GM18951 (cell line): ENCODE measurements around the gene SEPTIN1.
"Not testable (repeated sequence)": the region's sequence is repeated elsewhere in the genome, so short reads cannot be mapped to it uniquely, and the experiment has no call there.

Experiments
- POLR2A ChIP-seq: IDR thresholded peaks from 4 replicates; pipeline ENCODE4 v1.6.1; 2011; ENCODE audit warnings: mild to moderate bottlenecking; ENCODE audit not compliant: insufficient read length, insufficient read depth; ENCODE audit errors: extremely low read depth
- in situ Hi-C: fragments of 300-500 bp; cut with MboI; formaldehyde crosslinking; loops from one replicate; pipeline ENCODE4 v1.12.0; 2022; ENCODE audit warnings: low sequenced_read_pairs, mixed read lengths, inconsistent platforms; ENCODE audit not compliant: unreplicated experiment

The SEPTIN1 gene

DNA sequence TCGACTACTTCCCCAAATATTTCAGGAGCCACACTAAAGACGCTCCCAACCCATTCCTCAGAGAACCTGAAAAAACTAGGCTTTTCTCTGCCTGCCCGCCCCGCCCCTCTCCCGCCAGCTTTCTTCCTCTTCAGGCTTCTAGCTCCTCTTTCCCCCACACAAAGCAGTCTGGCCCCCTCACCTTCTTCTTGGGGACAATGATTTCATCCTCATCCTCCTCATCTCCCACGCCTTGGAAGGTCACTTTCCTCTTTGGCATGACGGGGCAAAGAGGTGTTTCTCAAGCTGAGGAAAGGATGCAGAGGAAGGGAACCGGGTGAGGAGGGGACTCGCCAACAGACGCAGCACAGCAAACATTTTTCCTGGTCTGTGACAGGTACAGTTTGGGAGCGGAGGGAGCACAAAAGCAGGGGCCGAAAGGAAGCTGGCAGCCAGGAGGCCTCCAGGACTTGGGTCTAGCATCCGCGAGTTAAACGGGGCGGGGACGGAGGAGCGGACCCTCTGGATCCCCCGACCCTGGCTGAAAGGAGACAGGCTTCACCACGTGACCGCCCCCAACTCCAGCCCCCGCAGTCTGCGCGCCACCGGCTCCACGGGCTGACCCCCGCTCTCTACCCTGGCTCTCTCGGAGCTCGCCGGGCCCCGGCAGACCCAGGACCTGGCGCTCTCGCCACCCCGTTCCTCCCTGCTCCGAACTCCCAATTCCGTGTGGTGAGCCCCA is 27.8 kb downstream of the SEPTIN1 start:
- no peak for TF ChIP-seq POLR2A
- in situ Hi-C loops: no loop called here

DNA sequence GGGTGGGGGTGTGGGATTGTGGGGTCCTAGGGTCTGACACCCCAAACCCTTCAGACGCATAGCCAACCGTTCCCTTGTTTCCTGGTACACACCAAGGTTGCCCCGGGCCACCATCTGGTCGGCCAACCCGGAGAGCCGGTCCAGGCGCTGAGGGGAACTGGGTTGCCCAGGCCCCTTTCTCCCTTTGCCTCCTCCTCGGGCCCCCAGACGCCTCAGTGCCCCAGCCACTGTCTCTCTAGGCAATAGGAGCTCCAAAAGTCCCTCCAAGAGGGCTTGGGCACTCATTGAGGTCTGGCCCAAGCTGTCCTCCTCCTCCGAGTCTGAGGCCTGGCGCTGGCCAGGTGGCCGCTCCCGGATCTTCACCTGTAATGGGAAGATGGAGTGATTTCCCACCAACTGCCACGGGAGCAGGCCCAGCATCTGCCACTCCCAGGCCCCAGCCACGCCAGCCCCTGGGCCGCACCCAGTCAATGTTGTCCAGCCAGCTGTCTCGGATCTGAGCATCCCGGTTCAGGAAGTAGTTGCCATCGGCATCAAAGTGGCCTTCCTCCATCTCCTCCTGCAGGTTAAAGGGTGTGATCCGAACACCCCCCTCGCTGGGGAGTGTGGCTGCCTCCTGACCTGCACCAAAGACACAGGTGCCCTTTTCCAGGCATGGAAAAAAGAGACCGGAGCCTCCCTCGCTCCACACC is 28.8 kb downstream of the SEPTIN1 start:
- no peak for TF ChIP-seq POLR2A
- in situ Hi-C loops: no loop called here

DNA sequence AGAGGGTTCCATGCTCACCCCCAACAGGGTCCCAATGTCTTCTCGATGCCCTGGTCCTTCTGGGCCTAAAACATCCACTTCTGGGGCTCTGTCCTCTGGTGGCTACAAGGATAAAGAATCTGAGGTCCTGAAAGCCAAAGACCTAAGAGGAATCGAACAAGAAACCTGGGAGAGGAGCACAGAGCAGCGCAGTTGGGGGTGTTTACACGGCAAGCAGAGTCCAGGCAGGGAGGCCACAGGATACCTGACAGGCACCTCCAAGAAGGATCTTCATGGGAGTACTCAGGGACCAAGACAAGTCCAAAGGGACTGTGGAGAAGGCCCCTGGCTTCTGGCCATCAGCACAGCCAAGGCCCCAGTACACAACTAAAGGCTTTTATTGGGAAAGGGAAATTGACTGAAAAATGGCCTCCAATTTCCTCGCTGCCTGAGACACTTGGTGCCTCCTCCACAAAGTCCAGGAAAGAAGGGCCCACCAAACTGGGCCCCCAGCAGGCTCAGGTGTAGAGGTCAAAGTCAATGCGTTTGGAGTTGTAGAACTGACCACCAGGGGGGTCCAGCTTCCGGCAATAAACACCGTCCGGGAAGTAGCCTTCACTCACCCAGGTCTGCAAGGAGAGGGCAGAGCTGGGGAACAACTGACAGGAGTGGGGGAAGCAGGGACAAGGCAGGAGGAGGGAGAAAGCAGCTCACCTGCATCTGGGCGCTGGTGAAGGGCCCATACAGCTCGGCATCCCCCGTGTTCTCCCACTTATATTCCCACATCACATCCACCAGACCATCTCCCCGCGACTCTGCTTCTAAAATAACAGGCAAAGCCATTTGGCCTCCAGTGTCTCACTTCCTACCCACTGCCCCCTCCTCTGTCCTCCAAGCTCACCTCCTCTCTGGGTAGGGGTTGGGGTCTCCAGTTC is 29.6 kb downstream of the SEPTIN1 start:
- in situ Hi-C loops: no loop called here
- no peak for TF ChIP-seq POLR2A

DNA sequence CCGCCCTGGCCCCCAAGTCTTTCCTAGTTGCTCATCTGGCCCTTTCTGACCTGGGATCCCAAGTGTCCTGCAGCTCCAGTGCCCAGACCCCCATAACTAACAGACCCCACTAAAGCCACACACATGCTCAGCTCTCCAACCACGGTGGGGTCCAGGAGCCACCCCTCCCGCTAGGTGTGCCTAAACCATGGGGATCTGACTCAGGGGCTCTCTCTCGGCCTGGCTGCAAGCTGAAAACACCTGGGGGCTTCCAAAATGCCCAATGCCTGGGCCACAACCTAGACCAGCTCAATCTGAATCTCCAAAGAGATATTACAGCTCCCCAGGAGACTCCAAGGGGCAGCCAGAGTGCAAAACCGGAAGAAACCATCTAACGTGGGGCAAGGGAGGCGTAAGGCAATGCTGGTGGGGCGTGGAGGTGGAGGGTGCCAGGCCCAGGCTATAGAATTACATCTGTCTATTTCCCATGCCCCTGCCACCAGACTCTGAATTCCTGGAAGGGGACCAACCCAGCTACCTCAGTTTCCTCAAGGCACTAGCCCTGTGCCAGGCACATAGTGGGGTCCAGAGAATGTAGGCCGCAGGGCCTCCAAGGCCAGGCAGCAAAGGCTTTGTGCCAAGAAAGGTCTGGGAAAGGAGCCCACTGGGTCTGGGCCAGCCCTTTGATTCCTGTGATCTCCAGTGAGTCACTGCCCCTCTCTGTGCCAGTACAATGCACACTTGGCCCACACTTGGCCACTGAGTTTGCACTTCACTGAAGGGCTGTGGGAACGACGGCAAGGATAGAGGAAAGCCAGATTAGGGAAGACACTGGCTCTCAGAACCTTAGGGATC is 30.6 kb downstream of the SEPTIN1 start:
- in situ Hi-C loops: no loop called here
- TF ChIP-seq POLR2A: no peak

DNA sequence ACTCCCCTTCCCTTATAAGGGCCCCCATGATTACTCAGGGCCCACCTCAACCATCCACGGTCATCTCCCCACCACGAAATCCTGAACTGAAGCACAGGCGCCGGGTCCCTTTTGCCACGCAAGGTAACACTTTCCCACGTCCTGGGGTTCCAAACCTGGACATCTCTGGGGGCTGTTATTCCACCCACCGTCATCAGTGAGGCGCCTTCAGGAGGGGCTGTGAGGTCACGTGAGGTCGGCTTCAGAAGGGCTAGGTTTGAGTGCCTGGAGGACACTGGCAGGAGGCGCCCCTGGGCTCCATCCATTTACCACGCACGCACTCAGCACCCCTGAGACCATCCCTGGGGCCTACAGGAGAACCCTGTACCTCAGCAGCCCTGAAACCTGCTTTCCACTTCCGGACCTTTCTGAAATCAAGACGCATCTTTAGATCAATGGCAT is 31.3 kb downstream of the SEPTIN1 start:
- in situ Hi-C loops: no loop called here
- TF ChIP-seq POLR2A: no peak

DNA sequence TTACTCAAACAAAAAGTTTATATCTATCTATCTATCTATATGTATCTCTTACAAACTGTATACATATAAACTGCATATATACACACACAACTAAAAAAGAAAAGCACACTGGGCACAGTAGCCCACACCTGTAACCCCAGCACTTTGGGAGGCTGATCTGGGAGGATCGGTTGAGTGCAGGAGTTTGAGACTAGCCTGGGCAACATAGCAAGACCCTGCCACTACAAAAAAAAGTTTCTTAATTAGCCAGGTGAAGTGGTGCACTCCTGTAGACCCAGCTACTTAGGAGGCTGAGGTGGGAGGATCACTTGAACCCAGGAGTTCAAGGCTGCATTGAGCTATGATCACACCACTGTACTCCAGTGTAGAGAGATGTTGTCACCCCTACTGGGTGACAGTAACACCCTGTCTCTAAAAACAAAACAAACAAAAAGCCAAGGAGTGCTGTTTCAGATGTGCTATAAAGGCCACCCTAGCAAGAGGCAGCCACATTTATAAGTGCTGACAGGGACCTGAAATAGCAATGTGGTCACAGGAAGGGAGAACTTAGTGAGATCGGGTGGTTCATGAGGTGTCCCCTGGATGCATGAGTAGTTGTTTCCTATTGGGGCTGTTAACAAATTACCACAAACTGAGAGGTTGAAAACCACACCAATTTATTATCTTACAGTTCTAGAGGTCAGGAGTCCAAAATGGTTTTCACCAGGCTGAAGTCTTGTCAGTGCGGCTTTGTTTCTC is 32.1 kb downstream of the SEPTIN1 start:
- in situ Hi-C loops: no loop called here
- no peak for TF ChIP-seq POLR2A

DNA sequence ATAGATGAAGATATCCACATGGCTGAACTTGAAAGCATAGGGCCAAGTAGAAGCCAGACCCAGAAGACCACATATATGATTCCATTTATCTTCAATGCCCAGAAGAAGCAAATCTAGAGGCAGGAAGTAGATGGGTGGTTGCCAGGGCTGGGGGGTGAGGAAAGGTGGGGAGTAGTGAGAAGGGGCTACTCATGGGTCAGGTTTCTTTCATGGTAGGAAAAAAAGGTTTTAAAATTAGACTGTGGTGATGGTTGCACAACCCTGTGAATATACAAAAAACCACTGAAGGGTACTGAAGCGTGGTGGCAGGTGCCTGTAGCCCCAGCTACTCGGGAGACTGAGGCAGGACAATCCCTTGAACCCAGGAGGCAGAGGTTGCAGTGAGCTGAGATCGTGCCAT is 32.7 kb downstream of the SEPTIN1 start:
- no peak for TF ChIP-seq POLR2A

DNA sequence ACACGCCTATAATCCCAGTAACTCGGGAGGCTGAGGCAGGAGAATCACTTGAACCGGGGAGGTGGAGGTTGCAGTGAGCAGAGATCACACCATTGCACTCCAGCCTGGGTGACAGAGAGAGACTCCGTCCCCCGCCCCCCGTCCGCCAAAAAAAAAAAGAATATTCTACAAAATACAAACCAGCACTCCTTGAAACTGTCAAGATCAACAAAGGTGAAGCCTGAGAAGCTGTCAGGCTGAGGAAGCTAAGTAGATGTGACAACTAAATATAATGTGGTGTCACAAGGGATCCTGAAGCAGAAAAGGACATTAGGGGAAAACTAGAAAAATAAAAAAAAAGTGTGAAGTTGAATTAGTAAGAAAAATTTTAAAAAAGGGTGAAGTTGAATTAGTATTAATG is 33.4 kb downstream of the SEPTIN1 start:
- in situ Hi-C loops: no loop called here
- no peak for TF ChIP-seq POLR2A

More for the DNA sequence above, 32.7 kb downstream of the SEPTIN1 start:
- in situ Hi-C loops: no loop called here

DNA sequence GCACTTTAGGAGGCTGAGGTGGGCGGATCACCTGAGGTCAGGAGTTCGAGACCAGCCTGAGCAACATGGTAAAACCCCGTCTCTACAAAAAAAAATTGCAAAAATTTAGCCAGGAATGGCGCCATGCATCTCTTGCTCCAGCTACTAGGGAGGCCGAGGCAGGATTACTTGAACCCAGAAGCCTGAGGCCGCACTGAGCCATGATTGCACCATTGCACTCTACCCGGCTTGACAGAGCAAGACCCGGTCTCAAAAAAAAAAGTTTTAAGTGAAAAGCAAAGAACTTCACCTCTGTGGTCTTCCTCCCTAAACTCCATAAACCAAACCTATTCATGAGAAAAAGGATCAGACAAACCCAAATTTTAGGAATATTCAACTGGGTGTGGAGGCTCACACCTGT is 34.2 kb downstream of the SEPTIN1 start:
- in situ Hi-C loops: no loop called here
- TF ChIP-seq POLR2A: no peak

DNA sequence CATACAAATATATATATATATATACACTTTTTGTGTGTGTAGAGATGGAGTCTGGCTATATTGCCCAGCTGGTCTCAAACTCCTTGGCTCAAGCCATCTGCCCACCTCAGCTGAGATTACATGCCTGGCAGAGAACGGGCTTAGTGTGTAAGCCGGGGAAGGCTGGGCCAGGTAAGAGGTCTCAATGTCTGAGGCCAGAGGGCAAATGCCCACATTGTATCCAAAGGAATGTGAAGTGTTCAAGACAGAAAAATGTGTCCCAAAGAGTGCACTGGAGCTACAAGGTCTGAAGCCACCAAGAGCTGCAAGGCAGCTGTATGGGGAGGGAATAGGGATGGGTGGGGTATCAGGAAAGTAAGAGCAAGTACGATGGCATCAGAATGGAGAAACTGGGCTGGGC is 36.1 kb downstream of the SEPTIN1 start:
- in situ Hi-C loops: no loop called here
- no peak for TF ChIP-seq POLR2A

DNA sequence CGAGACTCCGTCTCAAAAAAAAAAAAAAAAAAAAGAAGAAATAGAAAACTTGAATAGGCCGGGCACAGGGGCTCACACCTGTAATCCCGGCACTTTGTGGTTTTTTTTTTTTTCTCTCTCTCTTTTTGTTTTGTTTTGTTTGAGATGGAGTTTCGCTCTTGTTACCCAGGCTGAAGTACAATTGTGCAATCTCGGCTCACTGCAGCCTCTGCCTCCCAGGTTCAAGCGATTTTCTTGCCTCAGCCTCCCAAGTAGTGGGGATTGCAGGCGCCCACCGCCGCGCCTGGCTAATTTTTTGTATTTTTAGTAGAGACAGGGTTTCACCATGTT is 38.9 kb downstream of the SEPTIN1 start:
- in situ Hi-C loops: not testable (repeated sequence)
